Loucy (cell line): Measurements from ENCODE around the gene SHISAL1.

Experiments used
- H2AFZ ChIP-seq: fragments of 200-600 bp; sonication (generic); 2 replicates; pipeline ENCODE4 v1.6.0; 2016; ENCODE audit warnings: antibody characterized with exemption, mild to moderate bottlenecking, low read length, moderate library complexity
- H3F3A ChIP-seq: fragments of 200-600 bp; 2 replicates; pipeline ENCODE4 v1.6.0; 2016; ENCODE audit warnings: antibody characterized with exemption, low read depth, mild to moderate bottlenecking
- H3K27me3 ChIP-seq: fragments of 200-600 bp; sonication (generic); 2 replicates; pipeline ENCODE4 v1.6.1; 2014; ENCODE audit warnings: low read length, mild to moderate bottlenecking; ENCODE audit not compliant: insufficient read depth, poor library complexity, severe bottlenecking
- H3K36me3 ChIP-seq: fragments of 200-600 bp; sonication (generic); 2 replicates; pipeline ENCODE4 v1.6.1; 2016; ENCODE audit warnings: low read length; ENCODE audit not compliant: insufficient read depth
- H3K4me1 ChIP-seq: fragments of 200-600 bp; sonication (generic); 2 replicates; pipeline ENCODE4 v1.5.1; 2014; ENCODE audit warnings: low read length, mild to moderate bottlenecking; ENCODE audit not compliant: insufficient read depth, poor library complexity, severe bottlenecking
- H3K4me2 ChIP-seq: fragments of 200-600 bp; sonication (generic); 2 replicates; pipeline ENCODE4 v1.6.0; 2014; ENCODE audit warnings: antibody characterized with exemption, low read length, low read depth, mild to moderate bottlenecking; ENCODE audit not compliant: poor library complexity, severe bottlenecking
- H3K4me3 ChIP-seq: fragments of 200-600 bp; sonication (generic); 2 replicates; pipeline ENCODE4 v1.5.1; 2014; ENCODE audit warnings: low read length, mild to moderate bottlenecking, mixed read lengths; ENCODE audit not compliant: poor library complexity, severe bottlenecking
- H3K79me2 ChIP-seq: fragments of 200-600 bp; sonication (generic); 2 replicates; pipeline ENCODE4 v1.6.1; 2014; ENCODE audit warnings: low read length; ENCODE audit not compliant: insufficient read depth
- H3K9ac ChIP-seq: fragments of 200-600 bp; sonication (generic); 2 replicates; pipeline ENCODE4 v1.6.0; 2014; ENCODE audit warnings: mild to moderate bottlenecking, low read depth, low read length, moderate library complexity; ENCODE audit not compliant: poor library complexity, severe bottlenecking
- H3K9me2 ChIP-seq: fragments of 200-600 bp; sonication (generic); replicated peaks from 2 replicates; pipeline ENCODE4 v1.6.1; 2016; ENCODE audit warnings: low read depth, low read length, mixed read lengths
- H3K9me3 ChIP-seq: fragments of 200-600 bp; sonication (generic); 2 replicates; pipeline ENCODE4 v1.6.1; 2014; ENCODE audit warnings: mild to moderate bottlenecking, antibody characterized with exemption, low read length, low read depth; ENCODE audit not compliant: insufficient read depth
- H4K20me1 ChIP-seq: fragments of 200-600 bp; sonication (generic); 2 replicates; pipeline ENCODE4 v1.6.0; 2014; ENCODE audit warnings: antibody characterized with exemption, low read length, mild to moderate bottlenecking; ENCODE audit not compliant: insufficient read depth, poor library complexity, severe bottlenecking
- EZH2phosphoT487 ChIP-seq: fragments of 200-600 bp; IDR thresholded peaks from 2 replicates; pipeline ENCODE4 v1.6.1; 2018; ENCODE audit warnings: antibody characterized with exemption, mild to moderate bottlenecking, moderate library complexity, borderline replicate concordance
- TF ChIP-seq, protein P1 (sequence below): fragments of 200-600 bp; sonication (generic); conservative IDR thresholded peaks from 2 replicates; pipeline ENCODE4 v1.5.1; 2014; ENCODE audit warnings: mild to moderate bottlenecking, antibody characterized with exemption, low read length

The SHISAL1 gene

DNA sequence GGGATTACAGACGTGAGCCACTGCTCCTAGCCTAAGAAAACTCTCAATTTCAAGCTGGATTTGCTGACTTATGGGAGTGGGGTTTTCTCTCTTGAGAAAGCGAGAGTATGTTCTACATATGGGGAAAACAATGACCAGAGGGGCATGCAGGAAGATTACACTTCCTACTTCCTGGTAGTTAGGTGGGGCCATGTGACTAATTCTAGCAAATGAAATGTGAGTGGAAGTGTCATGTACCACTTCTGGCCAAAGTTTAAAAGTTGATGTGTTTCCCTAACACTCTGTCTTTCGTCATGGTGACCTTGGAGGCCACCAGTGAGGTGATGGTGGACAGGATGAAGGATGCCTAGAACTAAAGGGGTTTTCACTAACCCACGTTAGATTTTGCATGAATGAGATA, 81.5 kb downstream of the SHISAL1 start:
- H3K36me3 ChIP-seq: no peaks in the 10 kb centered on the region
- H3K4me1 ChIP-seq: no peaks in the 10 kb centered on the region

DNA sequence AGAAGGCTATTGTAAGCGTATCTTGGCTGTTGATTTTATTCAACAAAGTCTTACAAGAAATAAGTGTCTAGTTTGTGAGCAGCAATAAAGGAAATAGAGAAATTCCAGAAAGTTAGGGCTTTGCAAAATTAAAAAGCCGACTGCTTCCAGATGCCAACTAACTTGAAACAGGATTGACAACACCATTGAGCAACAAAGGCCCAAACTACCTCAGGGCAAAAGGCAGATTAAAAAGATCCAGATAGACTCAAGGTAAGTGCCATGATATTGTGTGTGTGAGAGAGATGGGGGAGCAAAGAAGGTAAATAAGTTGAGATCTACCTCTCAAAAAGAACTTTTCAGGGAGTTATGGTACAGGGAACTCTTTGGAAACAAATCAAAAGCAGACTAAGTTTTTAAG, 82.9 kb downstream of the SHISAL1 start:
- H3K4me1 ChIP-seq: no peaks in the 10 kb centered on the region
- H3K4me2 ChIP-seq: no peak overlapping the region
- TF ChIP-seq EZH2phosphoT487: no peak
- TF ChIP-seq, protein P1, sequence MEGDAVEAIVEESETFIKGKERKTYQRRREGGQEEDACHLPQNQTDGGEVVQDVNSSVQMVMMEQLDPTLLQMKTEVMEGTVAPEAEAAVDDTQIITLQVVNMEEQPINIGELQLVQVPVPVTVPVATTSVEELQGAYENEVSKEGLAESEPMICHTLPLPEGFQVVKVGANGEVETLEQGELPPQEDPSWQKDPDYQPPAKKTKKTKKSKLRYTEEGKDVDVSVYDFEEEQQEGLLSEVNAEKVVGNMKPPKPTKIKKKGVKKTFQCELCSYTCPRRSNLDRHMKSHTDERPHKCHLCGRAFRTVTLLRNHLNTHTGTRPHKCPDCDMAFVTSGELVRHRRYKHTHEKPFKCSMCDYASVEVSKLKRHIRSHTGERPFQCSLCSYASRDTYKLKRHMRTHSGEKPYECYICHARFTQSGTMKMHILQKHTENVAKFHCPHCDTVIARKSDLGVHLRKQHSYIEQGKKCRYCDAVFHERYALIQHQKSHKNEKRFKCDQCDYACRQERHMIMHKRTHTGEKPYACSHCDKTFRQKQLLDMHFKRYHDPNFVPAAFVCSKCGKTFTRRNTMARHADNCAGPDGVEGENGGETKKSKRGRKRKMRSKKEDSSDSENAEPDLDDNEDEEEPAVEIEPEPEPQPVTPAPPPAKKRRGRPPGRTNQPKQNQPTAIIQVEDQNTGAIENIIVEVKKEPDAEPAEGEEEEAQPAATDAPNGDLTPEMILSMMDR: no peak
- H3K79me2 ChIP-seq: no peaks in the 10 kb centered on the region
- no peak overlapping the region for H3K9ac ChIP-seq
- no peaks in the 10 kb centered on the region for H3F3A ChIP-seq
- H3K27me3 ChIP-seq: no peaks in the 10 kb centered on the region
- no peaks in the 10 kb centered on the region for H4K20me1 ChIP-seq
- no peaks in the 10 kb centered on the region for H3K9me2 ChIP-seq
- H3K4me3 ChIP-seq: no peak overlapping the region
- H2AFZ ChIP-seq: no peak overlapping the region
- H3K36me3 ChIP-seq: no peaks in the 10 kb centered on the region
- no peaks in the 10 kb centered on the region for H3K9me3 ChIP-seq

More for the DNA sequence above, 81.5 kb downstream of the SHISAL1 start:
- no peaks in the 10 kb centered on the region for H3K9me3 ChIP-seq
- no peaks in the 10 kb centered on the region for H3K27me3 ChIP-seq
- no peak overlapping the region for H2AFZ ChIP-seq
- no peaks in the 10 kb centered on the region for H3F3A ChIP-seq
- H3K9me2 ChIP-seq: no peaks in the 10 kb centered on the region
- no peak for TF ChIP-seq EZH2phosphoT487
- TF ChIP-seq, protein P1: no peak
- no peak overlapping the region for H3K9ac ChIP-seq
- H3K79me2 ChIP-seq: no peaks in the 10 kb centered on the region
- H4K20me1 ChIP-seq: no peaks in the 10 kb centered on the region
- H3K4me3 ChIP-seq: no peak overlapping the region
- no peak overlapping the region for H3K4me2 ChIP-seq

DNA sequence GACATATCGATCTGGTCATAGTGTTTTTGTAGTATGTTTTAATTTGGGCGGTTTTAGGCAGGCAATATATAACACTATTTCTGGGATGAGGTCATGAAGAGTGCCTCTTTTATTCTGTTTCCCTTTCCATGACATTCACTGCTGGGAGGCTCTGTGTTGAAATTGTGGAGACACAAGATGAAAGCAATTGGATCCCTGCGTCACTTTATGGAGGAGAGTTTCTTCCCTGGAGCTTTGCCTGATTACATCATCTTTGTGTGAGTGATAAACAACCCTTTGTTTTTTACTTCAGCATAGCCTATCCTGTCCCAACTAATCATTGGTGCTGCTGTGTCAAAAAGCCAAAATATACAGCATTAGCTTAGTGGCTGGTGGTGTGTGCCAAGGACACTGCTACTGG, 83.4 kb downstream of the SHISAL1 start:
- no peaks in the 10 kb centered on the region for H3F3A ChIP-seq
- no peaks in the 10 kb centered on the region for H3K4me1 ChIP-seq
- no peaks in the 10 kb centered on the region for H3K9me3 ChIP-seq
- H3K36me3 ChIP-seq: no peaks in the 10 kb centered on the region
- no peaks in the 10 kb centered on the region for H3K79me2 ChIP-seq
- no peak overlapping the region for H3K4me3 ChIP-seq
- TF ChIP-seq, protein P1: no peak
- TF ChIP-seq EZH2phosphoT487: no peak
- H3K27me3 ChIP-seq: no peaks in the 10 kb centered on the region
- H3K9ac ChIP-seq: no peak overlapping the region
- H2AFZ ChIP-seq: no peak overlapping the region
- no peaks in the 10 kb centered on the region for H4K20me1 ChIP-seq
- no peaks in the 10 kb centered on the region for H3K9me2 ChIP-seq
- H3K4me2 ChIP-seq: no peak overlapping the region
